Neutrophil (primary cell): ENCODE measurements around the gene EPB41L4B.

ENCODE experiments used
- H3K27ac ChIP-seq: fragments of 200-600 bp; sonication (generic); 2 replicates; pipeline ENCODE4 v1.5.1; 2016; ENCODE audit warnings: mild to moderate bottlenecking, moderate library complexity
- H3K27me3 ChIP-seq: fragments of 200-600 bp; sonication (generic); 2 replicates; pipeline ENCODE4 v1.6.0; 2016; ENCODE audit warnings: mild to moderate bottlenecking
- H3K36me3 ChIP-seq: fragments of 200-600 bp; sonication (generic); 2 replicates; pipeline ENCODE4 v1.5.1; 2017
- H3K4me1 ChIP-seq, 2 experiments: fragments of 200-600 bp in 1 of 2; sonication (generic) in 1 of 2; 1 replicate in 1 of 2; 2 replicates in 1 of 2; pipeline versions ENCODE4 v1.5.1 to v1.6.1; 2013 to 2016; ENCODE audit warnings: low read depth in 1 of 2, low read length in 1 of 2, mild to moderate bottlenecking in 1 of 2, moderate library complexity in 1 of 2; ENCODE audit not compliant: control insufficient read depth in 1 of 2, insufficient read depth in 1 of 2
- H3K4me3 ChIP-seq, 2 experiments: fragments of 200-600 bp in 1 of 2; sonication (generic) in 1 of 2; 1 replicate in 1 of 2; 2 replicates in 1 of 2; pipeline ENCODE4 v1.5.1; 2013 to 2016; ENCODE audit warnings: low read depth in 1 of 2, low read length in 1 of 2, mild to moderate bottlenecking in 1 of 2, moderate library complexity in 1 of 2
- H3K9me3 ChIP-seq: fragments of 200-600 bp; sonication (generic); 2 replicates; pipeline ENCODE4 v1.5.1; 2016
- CTCF ChIP-seq: fragments of 200-600 bp; sonication (generic); IDR thresholded peaks from 2 replicates; pipeline ENCODE4 v1.5.1; 2016; ENCODE audit warnings: antibody characterized with exemption

Gene EPB41L4B

GRCh38 chr9:109263358-109263757, 57.5 kb downstream of the EPB41L4B start:
- no peak for TF ChIP-seq CTCF
- Histone ChIP-seq H3K4me1 (no peaks in the 10 kb centered on the region), H3K36me3 (no peaks in the 10 kb centered on the region), H3K9me3 (no peaks in the 10 kb centered on the region), H3K4me3 (no peak overlapping the region), H3K27ac (no peak overlapping the region), H3K27me3 (peaks cover 48% of the 10 kb centered on the region)

GRCh38 chr9:109258481-109259302, 62.2 kb downstream of the EPB41L4B start:
- no peaks in the 10 kb centered on the region for H3K36me3 ChIP-seq
- H3K9me3 ChIP-seq: no peaks in the 10 kb centered on the region
- H3K27me3 ChIP-seq: peaks cover 39% of the 10 kb centered on the region
- no peak overlapping the region for H3K4me3 ChIP-seq
- H3K4me1 ChIP-seq: no peaks in the 10 kb centered on the region
- no peak overlapping the region for H3K27ac ChIP-seq
- TF ChIP-seq CTCF: no peak

GRCh38 chr9:109256336-109256735, 64.5 kb downstream of the EPB41L4B start:
- TF ChIP-seq CTCF: no peak
- H3K9me3 ChIP-seq: no peaks in the 10 kb centered on the region
- H3K27ac ChIP-seq: no peak overlapping the region
- H3K4me3 ChIP-seq: no peak overlapping the region
- H3K27me3 ChIP-seq: peaks cover 33% of the 10 kb centered on the region
- no peaks in the 10 kb centered on the region for H3K36me3 ChIP-seq
- no peaks in the 10 kb centered on the region for H3K4me1 ChIP-seq

GRCh38 chr9:109255394-109255793, 65.5 kb downstream of the EPB41L4B start:
- TF ChIP-seq CTCF: no peak
- H3K36me3 ChIP-seq: no peaks in the 10 kb centered on the region
- H3K27me3 ChIP-seq: peaks cover 28% of the 10 kb centered on the region
- no peak overlapping the region for H3K4me3 ChIP-seq
- H3K4me1 ChIP-seq: no peaks in the 10 kb centered on the region
- no peak overlapping the region for H3K27ac ChIP-seq
- H3K9me3 ChIP-seq: no peaks in the 10 kb centered on the region

GRCh38 chr9:109254317-109254716, 66.5 kb downstream of the EPB41L4B start:
- peaks cover 26% of the 10 kb centered on the region for H3K27me3 ChIP-seq
- no peaks in the 10 kb centered on the region for H3K9me3 ChIP-seq
- H3K4me3 ChIP-seq: no peak overlapping the region
- no peaks in the 10 kb centered on the region for H3K4me1 ChIP-seq
- H3K27ac ChIP-seq: no peak overlapping the region
- H3K36me3 ChIP-seq: no peaks in the 10 kb centered on the region
- no peak for TF ChIP-seq CTCF
